H9 (cell line): ENCODE data around the gene PPP1R7. TPM values are rescaled to one million over a fixed set of nuclear protein-coding genes. Genes with fewer than 3 reads are reported as not detected.

Source experiments
- DNase-seq: peaks from one replicate; pipeline ENCODE4 v3.0.0-alpha.2; 2017
- H2AFZ ChIP-seq: one replicate; pipeline ENCODE4 v1.6.1; 2013; ENCODE audit warnings: mild to moderate bottlenecking, low read length, control low read depth, moderate library complexity
- H2AK5ac ChIP-seq: 2 replicates; pipeline ENCODE4 v1.6.1; 2013; ENCODE audit warnings: low read length, control low read depth, mixed read lengths; ENCODE audit not compliant: insufficient read length
- H2BK120ac ChIP-seq: one replicate; pipeline ENCODE4 v1.6.1; 2013; ENCODE audit warnings: low read depth, mild to moderate bottlenecking, low read length, control low read depth, inconsistent platforms; ENCODE audit not compliant: poor library complexity, severe bottlenecking
- H2BK12ac ChIP-seq: 2 replicates; pipeline ENCODE4 v1.6.1; 2013; ENCODE audit warnings: low read length, control low read depth, mixed read lengths, low read depth; ENCODE audit not compliant: insufficient read length
- H2BK15ac ChIP-seq: 2 replicates; pipeline ENCODE4 v1.6.1; 2013; ENCODE audit warnings: low read depth, low read length, control low read depth
- H2BK20ac ChIP-seq: one replicate; pipeline ENCODE4 v1.6.1; 2013; ENCODE audit warnings: low read depth, mild to moderate bottlenecking, low read length, control low read depth, inconsistent platforms; ENCODE audit not compliant: poor library complexity, severe bottlenecking
- H2BK5ac ChIP-seq: 2 replicates; pipeline ENCODE4 v1.6.1; 2013; ENCODE audit warnings: low read length, control low read depth, mixed read lengths; ENCODE audit not compliant: insufficient read length
- H3K14ac ChIP-seq: 2 replicates; pipeline ENCODE4 v1.6.1; 2013; ENCODE audit warnings: low read length, control low read depth; ENCODE audit not compliant: insufficient read depth
- H3K18ac ChIP-seq: 2 replicates; pipeline ENCODE4 v1.6.1; 2013; ENCODE audit warnings: low read depth, mild to moderate bottlenecking, mixed read lengths, low read length, control low read depth; ENCODE audit not compliant: insufficient read length
- H3K23ac ChIP-seq: 2 replicates; pipeline ENCODE4 v1.6.1; 2013; ENCODE audit warnings: low read length, control low read depth, mixed read lengths, low read depth; ENCODE audit not compliant: insufficient read length
- H3K23me2 ChIP-seq: 2 replicates; pipeline ENCODE4 v1.6.1; 2013; ENCODE audit warnings: low read depth, mild to moderate bottlenecking, mixed read lengths, low read length, control low read depth; ENCODE audit not compliant: insufficient read length, poor library complexity, severe bottlenecking
- H3K27ac ChIP-seq: 2 replicates; pipeline ENCODE4 v1.5.1; 2013; ENCODE audit warnings: low read length, control low read depth, mixed read lengths, low read depth; ENCODE audit not compliant: insufficient read length
- H3K27me3 ChIP-seq: 2 replicates; pipeline ENCODE4 v1.6.1; 2013; ENCODE audit warnings: low read length, control low read depth, inconsistent platforms; ENCODE audit not compliant: insufficient read depth
- H3K4ac ChIP-seq: 2 replicates; pipeline ENCODE4 v1.6.1; 2013; ENCODE audit warnings: low read depth, mild to moderate bottlenecking, control low read depth, inconsistent platforms, low read length, moderate library complexity
- H3K4me1 ChIP-seq: 2 replicates; pipeline ENCODE4 v1.6.1; 2013; ENCODE audit warnings: low read length, control low read depth, inconsistent platforms; ENCODE audit not compliant: insufficient read depth
- H3K4me2 ChIP-seq: 2 replicates; pipeline ENCODE4 v1.6.1; 2013; ENCODE audit warnings: low read length, control low read depth, mixed read lengths; ENCODE audit not compliant: insufficient read length, insufficient read depth
- H3K56ac ChIP-seq: 2 replicates; pipeline ENCODE4 v1.6.1; 2013; ENCODE audit warnings: low read depth, mild to moderate bottlenecking, mixed read lengths, low read length, control low read depth; ENCODE audit not compliant: insufficient read length
- H3K79me1 ChIP-seq: 2 replicates; pipeline ENCODE4 v1.6.1; 2013; ENCODE audit warnings: low read depth, mild to moderate bottlenecking, moderate library complexity, low read length, control low read depth, inconsistent platforms; ENCODE audit not compliant: insufficient read depth, poor library complexity, severe bottlenecking
- H3K79me2 ChIP-seq: 2 replicates; pipeline ENCODE4 v1.6.1; 2013; ENCODE audit warnings: low read length, control low read depth, inconsistent platforms; ENCODE audit not compliant: insufficient read depth
- H3K9ac ChIP-seq: 2 replicates; pipeline ENCODE4 v1.6.1; 2013; ENCODE audit warnings: low read length, control low read depth, mixed read lengths; ENCODE audit not compliant: insufficient read length; ENCODE audit errors: extremely low read depth
- H3K9me3 ChIP-seq: one replicate; pipeline ENCODE4 v1.6.1; 2013; ENCODE audit warnings: low read depth, low read length, inconsistent platforms; ENCODE audit not compliant: control insufficient read depth
- H3T11ph ChIP-seq: one replicate; pipeline ENCODE4 v1.6.1; 2013; ENCODE audit warnings: mild to moderate bottlenecking, low read length, control low read depth, inconsistent platforms
- H4K20me1 ChIP-seq: one replicate; pipeline ENCODE4 v1.6.1; 2013; ENCODE audit not compliant: control insufficient read depth, insufficient read length, insufficient read depth
- H4K5ac ChIP-seq: 2 replicates; pipeline ENCODE4 v1.6.1; 2013; ENCODE audit warnings: low read depth, mild to moderate bottlenecking, mixed read lengths, low read length, control low read depth; ENCODE audit not compliant: insufficient read length
- H4K8ac ChIP-seq: replicated peaks from 2 replicates; pipeline ENCODE4 v1.6.1; 2013; ENCODE audit warnings: low read length, control low read depth, mixed read lengths, low read depth; ENCODE audit not compliant: insufficient read length
- H4K91ac ChIP-seq: 2 replicates; pipeline ENCODE4 v1.6.1; 2013; ENCODE audit warnings: low read depth, mild to moderate bottlenecking, moderate library complexity, mixed read lengths, low read length, control low read depth; ENCODE audit not compliant: insufficient read length
- H3K27ac Mint-ChIP-seq, 3 experiments: 2 replicates in 2 of 3; 3 replicates in 1 of 3; pipeline ENCODE4 v1.8.0; 2020 to 2021; ENCODE audit warnings: mixed read lengths in 3 of 3, mild to moderate bottlenecking in 1 of 3, moderate library complexity in 1 of 3
- H3K27me3 Mint-ChIP-seq: 2 replicates; pipeline ENCODE4 v1.8.0; 2021; ENCODE audit warnings: low read depth, mild to moderate bottlenecking, moderate library complexity, mixed read lengths
- H3K36me3 Mint-ChIP-seq, 3 experiments: 2 replicates in 2 of 3; 3 replicates in 1 of 3; pipeline ENCODE4 v1.8.0; 2020 to 2021; ENCODE audit warnings: low read depth in 3 of 3, mixed read lengths in 3 of 3; ENCODE audit not compliant: insufficient read depth in 1 of 3
- H3K4me1 Mint-ChIP-seq, 2 experiments: 2 replicates each; pipeline ENCODE4 v1.8.0; 2020; ENCODE audit warnings: mixed read lengths in 2 of 2
- H3K4me3 Mint-ChIP-seq, 2 experiments: 2 replicates in 1 of 2; 3 replicates in 1 of 2; pipeline ENCODE4 v1.8.0; 2020 to 2021; ENCODE audit warnings: mild to moderate bottlenecking in 2 of 2, mixed read lengths in 2 of 2, moderate library complexity in 1 of 2
- H3K9me3 Mint-ChIP-seq, 2 experiments: 2 replicates in 1 of 2; 3 replicates in 1 of 2; pipeline ENCODE4 v1.8.0; 2020; ENCODE audit warnings: mild to moderate bottlenecking in 2 of 2, mixed read lengths in 2 of 2, moderate library complexity in 1 of 2
- WGBS: extraction: QIAGEN DNeasy Blood & Tissue Kit; methylation state at CpG from one replicate; pipeline ENCODE4 v1.1.7; 2013; ENCODE audit warnings: missing lambda C conversion rate, low lambda C conversion rate, mixed read lengths; ENCODE audit not compliant: insufficient read length; ENCODE audit errors: extremely low coverage; 5-methylcytosine and 5-hydroxymethylcytosine counted together
- total RNA-seq: library from RNA; stranded (reverse); gene quantifications from 2 replicates; pipeline ENCODE4 v1.2.1, GENCODE V29; 2021
- TF ChIP-seq, protein P1 (sequence below): fragments of 200-600 bp; sonication (generic); conservative IDR thresholded peaks from 3 replicates; pipeline ENCODE4 v1.8.0; 2021; ENCODE audit warnings: antibody characterized with exemption, mild to moderate bottlenecking

PPP1R7 gene
- total RNA-seq, 1 experiment from 2014 or later, result 60.2 TPM

DNA sequence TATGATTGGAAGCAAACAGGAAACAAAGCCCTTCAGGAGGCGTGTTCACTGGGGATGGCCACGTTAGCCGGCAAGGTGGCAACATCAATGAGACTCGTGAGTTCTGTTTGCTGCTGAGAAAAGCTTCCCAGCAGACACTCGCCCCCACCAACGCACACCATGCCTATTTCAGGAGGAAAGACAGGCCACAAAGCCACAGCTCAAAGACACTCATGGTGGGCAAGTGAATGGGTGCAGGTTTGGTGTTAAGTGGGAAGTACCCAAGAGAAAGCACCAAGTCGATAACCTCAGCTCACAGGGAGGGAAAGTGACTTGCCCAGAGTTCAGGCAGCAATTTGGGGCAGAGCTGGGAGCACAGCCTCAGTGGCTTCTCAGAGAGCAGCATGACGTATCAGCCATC lies 37.7 kb upstream of the PPP1R7 start:
- Histone ChIP-seq H4K91ac (no peak overlapping the region), H4K5ac (no peak overlapping the region)
- no CpG with 5 or more reads among the region's 8 CpGs for WGBS

More for the DNA sequence above, 37.7 kb upstream of the PPP1R7 start:
- H3K27me3 Mint-ChIP-seq, result no peaks in the 10 kb centered on the region
- Histone ChIP-seq H3K56ac (no peak overlapping the region), H3K9ac (no peak overlapping the region), H3K14ac (no peak overlapping the region), H3K79me2 (no peaks in the 10 kb centered on the region), H3K79me1 (no peaks in the 10 kb centered on the region), H2BK5ac (no peak overlapping the region), H3K18ac (no peak overlapping the region), H2AK5ac (no peak overlapping the region), H3K23me2 (no peaks in the 10 kb centered on the region), H2BK15ac (no peak overlapping the region), H3K23ac (no peak overlapping the region), H3K4me2 (no peak overlapping the region), H2AFZ (no peak overlapping the region), H4K20me1 (no peaks in the 10 kb centered on the region), H3K4ac (no peak overlapping the region), H2BK12ac (no peak overlapping the region), H2BK20ac (no peak overlapping the region), H3K4me1 (no peaks in the 10 kb centered on the region), H3K9me3 (no peaks in the 10 kb centered on the region), H2BK120ac (no peak overlapping the region), H3K27ac (no peak overlapping the region), H4K8ac (no peak overlapping the region), H3T11ph (no peak overlapping the region), H3K27me3 (no peaks in the 10 kb centered on the region)
- no peak overlapping the region for H3K4me3 Mint-ChIP-seq
- H3K27ac Mint-ChIP-seq, result peak overlapping the region in 1 of 3 experiments; percentile 6; a peak in 1 of 7 replicates
- no peaks in the 10 kb centered on the region for H3K4me1 Mint-ChIP-seq
- TF ChIP-seq, protein P1, sequence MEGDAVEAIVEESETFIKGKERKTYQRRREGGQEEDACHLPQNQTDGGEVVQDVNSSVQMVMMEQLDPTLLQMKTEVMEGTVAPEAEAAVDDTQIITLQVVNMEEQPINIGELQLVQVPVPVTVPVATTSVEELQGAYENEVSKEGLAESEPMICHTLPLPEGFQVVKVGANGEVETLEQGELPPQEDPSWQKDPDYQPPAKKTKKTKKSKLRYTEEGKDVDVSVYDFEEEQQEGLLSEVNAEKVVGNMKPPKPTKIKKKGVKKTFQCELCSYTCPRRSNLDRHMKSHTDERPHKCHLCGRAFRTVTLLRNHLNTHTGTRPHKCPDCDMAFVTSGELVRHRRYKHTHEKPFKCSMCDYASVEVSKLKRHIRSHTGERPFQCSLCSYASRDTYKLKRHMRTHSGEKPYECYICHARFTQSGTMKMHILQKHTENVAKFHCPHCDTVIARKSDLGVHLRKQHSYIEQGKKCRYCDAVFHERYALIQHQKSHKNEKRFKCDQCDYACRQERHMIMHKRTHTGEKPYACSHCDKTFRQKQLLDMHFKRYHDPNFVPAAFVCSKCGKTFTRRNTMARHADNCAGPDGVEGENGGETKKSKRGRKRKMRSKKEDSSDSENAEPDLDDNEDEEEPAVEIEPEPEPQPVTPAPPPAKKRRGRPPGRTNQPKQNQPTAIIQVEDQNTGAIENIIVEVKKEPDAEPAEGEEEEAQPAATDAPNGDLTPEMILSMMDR, result no peak
- peaks cover 3 to 49% (median 39%) of the 10 kb centered on the region in 3 experiments; a peak in 6 of 7 replicates for H3K36me3 Mint-ChIP-seq
- no peak for DNase-seq
- no peaks in the 10 kb centered on the region for H3K9me3 Mint-ChIP-seq
